Neural cell (in vitro differentiated cells): ENCODE data around the gene LRIT3. TPM values are rescaled to one million over a fixed set of nuclear protein-coding genes. Genes with fewer than 3 reads are reported as not detected.

ENCODE experiments used
- H2AFZ ChIP-seq: fragments of 200-600, 300-800 bp; sonication (generic), shearing (Covaris generic); 2 replicates; pipeline ENCODE4 v1.6.0; 2014; ENCODE audit warnings: low read depth, mild to moderate bottlenecking, antibody characterized with exemption, low read length, moderate library complexity
- H3F3A ChIP-seq: fragments of 200-600 bp; shearing (Covaris generic); 2 replicates; pipeline ENCODE4 v1.6.1; 2016; ENCODE audit warnings: mild to moderate bottlenecking, moderate library complexity, mixed read lengths, antibody characterized with exemption, low read length; ENCODE audit not compliant: insufficient read depth, poor library complexity, severe bottlenecking
- H3K27ac ChIP-seq: fragments of 200-600, 300-800 bp; sonication (generic), shearing (Covaris generic); 2 replicates; pipeline ENCODE4 v1.5.1; 2014; ENCODE audit warnings: mild to moderate bottlenecking, low read length, moderate library complexity
- H3K27me3 ChIP-seq: fragments of 300-800, 200-600 bp; sonication (generic), shearing (Covaris generic); 2 replicates; pipeline ENCODE4 v1.6.0; 2014; ENCODE audit warnings: mild to moderate bottlenecking, low read depth, low read length, moderate library complexity; ENCODE audit not compliant: insufficient read depth
- H3K36me3 ChIP-seq: fragments of 300-800, 200-600 bp; sonication (generic), shearing (Covaris generic); 2 replicates; pipeline ENCODE4 v1.5.1; 2014; ENCODE audit warnings: mild to moderate bottlenecking, antibody characterized with exemption, low read length, moderate library complexity; ENCODE audit not compliant: insufficient read depth
- H3K4me2 ChIP-seq: fragments of 300-800, 200-600 bp; sonication (generic), shearing (Covaris generic); 2 replicates; pipeline ENCODE4 v1.6.0; 2014; ENCODE audit warnings: mild to moderate bottlenecking, low read length
- H3K4me3 ChIP-seq: fragments of 300-800, 200-600 bp; sonication (generic), shearing (Covaris generic); 2 replicates; pipeline ENCODE4 v1.5.1; 2014; ENCODE audit warnings: mild to moderate bottlenecking, low read length, moderate library complexity
- H3K79me2 ChIP-seq: fragments of 200-600 bp; shearing (Covaris generic); replicated peaks from 2 replicates; pipeline ENCODE4 v1.6.0; 2014; ENCODE audit warnings: mild to moderate bottlenecking, low read length, moderate library complexity; ENCODE audit not compliant: insufficient read depth
- H3K9ac ChIP-seq: fragments of 300-800, 200-600 bp; sonication (generic), shearing (Covaris generic); 2 replicates; pipeline ENCODE4 v1.6.1; 2016; ENCODE audit warnings: mild to moderate bottlenecking, low read length, mixed read lengths
- H3K9me2 ChIP-seq: fragments of 200-600 bp; shearing (Covaris generic); 2 replicates; pipeline ENCODE4 v1.6.1; 2016; ENCODE audit warnings: mild to moderate bottlenecking, low read length, mixed read lengths; ENCODE audit not compliant: insufficient read depth
- H3K9me3 ChIP-seq: fragments of 200-600, 300-800 bp; sonication (generic), shearing (Covaris generic); 2 replicates; pipeline ENCODE4 v1.6.1; 2016; ENCODE audit warnings: mild to moderate bottlenecking, mixed run types, low read length, moderate library complexity, mixed read lengths
- H4K20me1 ChIP-seq: fragments of 200-600 bp; shearing (Covaris generic); 2 replicates; pipeline ENCODE4 v1.6.1; 2016; ENCODE audit warnings: mild to moderate bottlenecking, mixed run types; ENCODE audit not compliant: insufficient read depth
- CTCF ChIP-seq: fragments of 450-650 bp; IDR thresholded peaks from 2 replicates; pipeline ENCODE4 v1.5.1; 2014; ENCODE audit warnings: antibody characterized with exemption, mild to moderate bottlenecking, moderate library complexity; ENCODE audit not compliant: poor library complexity, severe bottlenecking
- EP300 ChIP-seq: fragments of 450-650 bp; conservative IDR thresholded peaks from 2 replicates; pipeline ENCODE4 v1.6.1; 2014; ENCODE audit warnings: antibody characterized with exemption, mild to moderate bottlenecking, moderate library complexity; ENCODE audit not compliant: poor library complexity, severe bottlenecking
- EZH2 ChIP-seq: fragments of 200-600, 300-800 bp; shearing (Covaris generic), sonication (generic); IDR thresholded peaks from 2 replicates; pipeline ENCODE4 v1.6.1; 2014; ENCODE audit warnings: antibody characterized with exemption, low read length, borderline replicate concordance, mild to moderate bottlenecking; ENCODE audit not compliant: insufficient read depth, poor library complexity, severe bottlenecking
- MXI1 ChIP-seq: fragments of 450-650 bp; conservative IDR thresholded peaks from 2 replicates; pipeline ENCODE4 v1.6.1; 2014; ENCODE audit warnings: antibody characterized with exemption, mild to moderate bottlenecking; ENCODE audit not compliant: poor library complexity, severe bottlenecking
- POLR2AphosphoS5 ChIP-seq: IDR thresholded peaks from 2 replicates; pipeline ENCODE4 v1.6.1; 2012
- RAD21 ChIP-seq: fragments of 450-650 bp; conservative IDR thresholded peaks from 2 replicates; pipeline ENCODE4 v1.6.1; 2014; ENCODE audit warnings: antibody characterized with exemption, mild to moderate bottlenecking, moderate library complexity
- REST ChIP-seq: IDR thresholded peaks from 2 replicates; pipeline ENCODE4 v1.6.1; 2012; ENCODE audit warnings: borderline replicate concordance
- SMC3 ChIP-seq: fragments of 450-650 bp; conservative IDR thresholded peaks from 2 replicates; pipeline ENCODE4 v1.6.1; 2014; ENCODE audit warnings: antibody characterized with exemption, mild to moderate bottlenecking, moderate library complexity; ENCODE audit not compliant: poor library complexity
- TAF1 ChIP-seq: IDR thresholded peaks from 2 replicates; pipeline ENCODE4 v1.6.1; 2012; ENCODE audit warnings: low read depth
- polyA plus RNA-seq: library from polyadenylated mRNA; depleted of rRNA; stranded (reverse); fragments of >200 nt; gene quantifications from 2 replicates; pipeline ENCODE4 v1.2.3, GENCODE V29; 2014

The LRIT3 gene
- polyA plus RNA-seq, 1 donor from 2014 or later, result 0.33 TPM

GRCh38 chr4:109879081-109879480 lies 31.2 kb downstream of the LRIT3 start:
- Histone ChIP-seq H2AFZ (no peak overlapping the region), H3K27me3 (no peaks in the 10 kb centered on the region), H3F3A (no peaks in the 10 kb centered on the region), H3K9ac (no peak overlapping the region), H3K9me3 (no peaks in the 10 kb centered on the region), H3K4me3 (no peak overlapping the region), H3K79me2 (no peaks in the 10 kb centered on the region), H3K4me2 (no peak overlapping the region), H3K9me2 (no peaks in the 10 kb centered on the region), H3K36me3 (no peaks in the 10 kb centered on the region), H4K20me1 (no peaks in the 10 kb centered on the region), H3K27ac (no peak overlapping the region)
- TF ChIP-seq SMC3 (no peak), RAD21 (no peak), EZH2 (no peak), EP300 (no peak), CTCF (no peak), POLR2AphosphoS5 (no peak), REST (no peak), TAF1 (no peak), MXI1 (no peak)

- H3K79me2 ChIP-seq, result no peaks in the 10 kb centered on the region
- H3K27me3 ChIP-seq, result no peaks in the 10 kb centered on the region
- no peak for TF ChIP-seq TAF1
- TF ChIP-seq EZH2, result no peak
- TF ChIP-seq EP300, result no peak
- no peak for TF ChIP-seq CTCF
- no peak for TF ChIP-seq REST
- no peak for TF ChIP-seq MXI1
- H3K9me3 ChIP-seq, result no peaks in the 10 kb centered on the region
- no peaks in the 10 kb centered on the region for H3F3A ChIP-seq
- H4K20me1 ChIP-seq, result no peaks in the 10 kb centered on the region
- H2AFZ ChIP-seq, result no peak overlapping the region
- no peak overlapping the region for H3K4me3 ChIP-seq
- no peak overlapping the region for H3K9ac ChIP-seq
- no peak overlapping the region for H3K4me2 ChIP-seq
- H3K27ac ChIP-seq, result no peak overlapping the region
- no peaks in the 10 kb centered on the region for H3K9me2 ChIP-seq
- H3K36me3 ChIP-seq, result no peaks in the 10 kb centered on the region
Observed at GRCh38 chr4:109879636-109880314, 31.9 kb downstream of the LRIT3 start.
